Lower lobe of right lung (tissue), 2 donors: ENCODE data around the gene RRP12. TPM values are rescaled to one million over a fixed set of nuclear protein-coding genes. Genes with fewer than 3 reads are reported as not detected.
"Not testable (repeated sequence)": the region's sequence is repeated elsewhere in the genome, so short reads cannot be mapped to it uniquely, and the experiment has no call there.

Source experiments
- ATAC-seq, 2 donors: fragments of 200-7000 bp; cut with Tn5 transposase; one replicate each; pipeline ENCODE4 v1.9.1; 2020 to 2022; ENCODE audit warnings: mild to moderate bottlenecking in 2 of 2, moderate library complexity in 2 of 2
- DNase-seq: peaks from one replicate; pipeline ENCODE4 v3.0.0-alpha.2; 2020
- H3K27ac ChIP-seq: fragments of 200-600 bp; one replicate; pipeline ENCODE4 v1.8.0; 2022
- H3K27me3 ChIP-seq: fragments of 200-600 bp; one replicate; pipeline ENCODE4 v1.8.0; 2022; ENCODE audit warnings: low read depth
- H3K36me3 ChIP-seq: fragments of 200-600 bp; one replicate; pipeline ENCODE4 v1.8.0; 2022; ENCODE audit warnings: mild to moderate bottlenecking
- H3K4me1 ChIP-seq: fragments of 200-600 bp; one replicate; pipeline ENCODE4 v1.8.0; 2022
- H3K4me3 ChIP-seq: fragments of 200-600 bp; one replicate; pipeline ENCODE4 v1.8.0; 2022; ENCODE audit warnings: mild to moderate bottlenecking
- H3K9me3 ChIP-seq: fragments of 200-600 bp; one replicate; pipeline ENCODE4 v1.8.0; 2022
- intact Hi-C: fragments of 100-400 bp; cut with DNase I; formaldehyde crosslinking; loops from one replicate; pipeline ENCODE4 v1.11.0; 2022
- total RNA-seq: library from RNA; stranded (reverse); fragmentation: NEBNext Ultra II Directional; extraction: Animal tissue kit (Norgen Biotek cat#: 25700); gene quantifications from one replicate; pipeline ENCODE4 v1.2.1, GENCODE V29; 2021
- TF ChIP-seq, protein P1 (sequence below): fragments of 200-600 bp; IDR thresholded peaks from one replicate; pipeline ENCODE4 v1.8.0; 2022; ENCODE audit warnings: antibody characterized with exemption, mild to moderate bottlenecking
- donor health status: DM: no; HTN: yes; CAD: no; lungs with severe emphysema.

Gene RRP12
- total RNA-seq, 1 donor from 2014 or later = 24.0 TPM

- Histone ChIP-seq H3K4me1 (peaks cover 21% of the 10 kb centered on the region), H3K27me3 (no peaks in the 10 kb centered on the region), H3K36me3 (peaks cover 33% of the 10 kb centered on the region), H3K27ac (peak overlapping the region; percentile 58), H3K9me3 (no peaks in the 10 kb centered on the region), H3K4me3 (no peak overlapping the region)
- DNase-seq (no peak), ATAC-seq (peak; percentile 40 to 53)
- TF ChIP-seq, protein P1, sequence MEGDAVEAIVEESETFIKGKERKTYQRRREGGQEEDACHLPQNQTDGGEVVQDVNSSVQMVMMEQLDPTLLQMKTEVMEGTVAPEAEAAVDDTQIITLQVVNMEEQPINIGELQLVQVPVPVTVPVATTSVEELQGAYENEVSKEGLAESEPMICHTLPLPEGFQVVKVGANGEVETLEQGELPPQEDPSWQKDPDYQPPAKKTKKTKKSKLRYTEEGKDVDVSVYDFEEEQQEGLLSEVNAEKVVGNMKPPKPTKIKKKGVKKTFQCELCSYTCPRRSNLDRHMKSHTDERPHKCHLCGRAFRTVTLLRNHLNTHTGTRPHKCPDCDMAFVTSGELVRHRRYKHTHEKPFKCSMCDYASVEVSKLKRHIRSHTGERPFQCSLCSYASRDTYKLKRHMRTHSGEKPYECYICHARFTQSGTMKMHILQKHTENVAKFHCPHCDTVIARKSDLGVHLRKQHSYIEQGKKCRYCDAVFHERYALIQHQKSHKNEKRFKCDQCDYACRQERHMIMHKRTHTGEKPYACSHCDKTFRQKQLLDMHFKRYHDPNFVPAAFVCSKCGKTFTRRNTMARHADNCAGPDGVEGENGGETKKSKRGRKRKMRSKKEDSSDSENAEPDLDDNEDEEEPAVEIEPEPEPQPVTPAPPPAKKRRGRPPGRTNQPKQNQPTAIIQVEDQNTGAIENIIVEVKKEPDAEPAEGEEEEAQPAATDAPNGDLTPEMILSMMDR = peak; percentile 48
- intact Hi-C loops = no loop called here
Measured at GRCh38 chr10:97355571-97355975, 45.6 kb downstream of the RRP12 start.

DNA sequence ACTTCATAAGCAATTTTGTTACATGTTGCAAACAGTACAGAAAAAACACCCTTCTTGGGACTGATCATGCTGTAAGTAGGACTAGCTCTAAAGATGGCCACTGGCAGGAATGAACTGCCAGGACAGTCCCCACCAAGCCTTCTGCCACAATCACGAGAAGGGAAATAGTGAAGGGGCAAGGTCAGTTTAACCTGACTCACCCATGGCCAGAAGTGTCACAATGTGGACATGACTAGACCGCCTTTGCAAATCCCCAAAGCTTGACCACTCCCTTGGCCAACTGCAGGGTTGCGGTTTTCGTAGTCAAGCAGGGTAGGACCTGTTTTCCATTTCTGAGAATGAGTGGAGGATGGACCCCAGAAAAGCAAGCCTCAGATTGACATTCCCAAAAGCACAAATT, 47.2 kb downstream of the RRP12 start:
- Histone ChIP-seq H3K27ac (peak overlapping the region; percentile 67), H3K36me3 (peaks cover 17% of the 10 kb centered on the region)

GRCh38 chr10:97349752-97350513, 51.2 kb downstream of the RRP12 start:
- intact Hi-C loops = no loop called here
- no peak for ATAC-seq
- DNase-seq = no peak
- Histone ChIP-seq H3K27ac (no peak overlapping the region), H3K4me3 (no peak overlapping the region), H3K4me1 (no peaks in the 10 kb centered on the region), H3K9me3 (no peaks in the 10 kb centered on the region), H3K27me3 (no peaks in the 10 kb centered on the region), H3K36me3 (no peaks in the 10 kb centered on the region)
- TF ChIP-seq, protein P1 = no peak

More for the DNA sequence above, 47.2 kb downstream of the RRP12 start:
- no peak overlapping the region for H3K4me3 ChIP-seq
- intact Hi-C loops = no loop called here
- peak; percentile 75 for DNase-seq
- TF ChIP-seq, protein P1 = no peak
- H3K27me3 ChIP-seq = no peaks in the 10 kb centered on the region
- peaks cover 21% of the 10 kb centered on the region for H3K4me1 ChIP-seq
- ATAC-seq = peak; percentile 63 to 81
- H3K9me3 ChIP-seq = no peaks in the 10 kb centered on the region

GRCh38 chr10:97347317-97347716, 53.8 kb downstream of the RRP12 start:
- no peaks in the 10 kb centered on the region for H3K9me3 ChIP-seq
- intact Hi-C loops = no loop called here
- no peaks in the 10 kb centered on the region for H3K36me3 ChIP-seq
- ATAC-seq = no peak
- H3K4me3 ChIP-seq = no peak overlapping the region
- H3K4me1 ChIP-seq = no peaks in the 10 kb centered on the region
- no peak overlapping the region for H3K27ac ChIP-seq
- TF ChIP-seq, protein P1 = no peak
- no peaks in the 10 kb centered on the region for H3K27me3 ChIP-seq
- DNase-seq = no peak

DNA sequence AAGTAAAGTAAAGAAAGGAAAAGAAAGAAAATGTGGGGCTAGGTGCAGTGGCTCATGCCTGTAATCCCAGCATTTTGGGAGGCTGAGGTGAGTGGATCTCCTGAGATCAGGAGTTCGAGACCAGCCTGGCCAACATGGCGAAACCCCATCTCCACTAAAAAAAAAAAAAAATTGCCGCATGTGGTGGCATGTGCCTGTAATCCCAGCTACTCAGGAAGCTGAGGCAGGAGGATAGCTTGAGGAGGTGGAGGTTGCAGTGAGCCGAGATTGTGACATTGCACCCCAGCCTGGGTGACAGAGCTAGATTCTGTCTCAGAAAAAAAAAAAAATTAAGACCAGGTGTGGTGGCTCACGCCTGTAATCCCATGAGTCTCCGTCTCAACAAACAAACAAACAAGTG, 57.5 kb downstream of the RRP12 start:
- H3K27me3 ChIP-seq, H3K4me3 ChIP-seq, H3K36me3 ChIP-seq, H3K9me3 ChIP-seq, ATAC-seq, intact Hi-C loops, DNase-seq, H3K27ac ChIP-seq, H3K4me1 ChIP-seq: not testable (repeated sequence)

- H3K27ac ChIP-seq = no peak overlapping the region
- peaks cover 15% of the 10 kb centered on the region for H3K4me1 ChIP-seq
- ATAC-seq (no peak), DNase-seq (no peak)
- no peak overlapping the region for H3K4me3 ChIP-seq
- no peaks in the 10 kb centered on the region for H3K9me3 ChIP-seq
- TF ChIP-seq, protein P1 = no peak
- intact Hi-C loops = no loop called here
- H3K27me3 ChIP-seq = no peaks in the 10 kb centered on the region
- H3K36me3 ChIP-seq = no peaks in the 10 kb centered on the region
Measured at GRCh38 chr10:97341416-97341815, 59.7 kb downstream of the RRP12 start.
